GM19452 (cell line): Measurements from ENCODE around the gene WDFY2.
A peak's percentile ranks its signal among the peaks of the same experiment; 100 is the strongest.

Source experiments
- ATAC-seq: cut with Tn5 transposase; IDR thresholded peaks from one replicate; pipeline ENCODE4 v1.9.1; 2021; ENCODE audit not compliant: unreplicated experiment

The WDFY2 gene

DNA sequence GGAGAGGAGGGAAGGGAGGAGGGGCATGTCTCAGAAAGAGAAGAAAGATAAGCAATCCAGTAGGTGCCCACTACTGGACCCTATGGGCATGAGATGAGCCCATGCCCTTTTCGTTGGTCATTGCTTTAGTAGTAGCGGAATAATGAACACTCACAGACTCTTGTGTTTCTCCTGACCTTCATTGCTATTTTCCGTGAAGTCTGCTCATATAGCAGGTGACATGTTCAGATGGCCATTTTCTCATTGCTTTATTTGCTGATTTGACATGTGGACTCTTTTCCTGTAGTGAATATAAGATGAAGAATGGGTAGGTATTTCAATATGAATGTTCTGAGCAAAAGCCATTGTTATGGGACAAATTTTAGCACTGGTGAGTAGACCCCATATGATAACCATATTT lies 16.4 kb downstream of the WDFY2 start:
- ATAC-seq: no peak

DNA sequence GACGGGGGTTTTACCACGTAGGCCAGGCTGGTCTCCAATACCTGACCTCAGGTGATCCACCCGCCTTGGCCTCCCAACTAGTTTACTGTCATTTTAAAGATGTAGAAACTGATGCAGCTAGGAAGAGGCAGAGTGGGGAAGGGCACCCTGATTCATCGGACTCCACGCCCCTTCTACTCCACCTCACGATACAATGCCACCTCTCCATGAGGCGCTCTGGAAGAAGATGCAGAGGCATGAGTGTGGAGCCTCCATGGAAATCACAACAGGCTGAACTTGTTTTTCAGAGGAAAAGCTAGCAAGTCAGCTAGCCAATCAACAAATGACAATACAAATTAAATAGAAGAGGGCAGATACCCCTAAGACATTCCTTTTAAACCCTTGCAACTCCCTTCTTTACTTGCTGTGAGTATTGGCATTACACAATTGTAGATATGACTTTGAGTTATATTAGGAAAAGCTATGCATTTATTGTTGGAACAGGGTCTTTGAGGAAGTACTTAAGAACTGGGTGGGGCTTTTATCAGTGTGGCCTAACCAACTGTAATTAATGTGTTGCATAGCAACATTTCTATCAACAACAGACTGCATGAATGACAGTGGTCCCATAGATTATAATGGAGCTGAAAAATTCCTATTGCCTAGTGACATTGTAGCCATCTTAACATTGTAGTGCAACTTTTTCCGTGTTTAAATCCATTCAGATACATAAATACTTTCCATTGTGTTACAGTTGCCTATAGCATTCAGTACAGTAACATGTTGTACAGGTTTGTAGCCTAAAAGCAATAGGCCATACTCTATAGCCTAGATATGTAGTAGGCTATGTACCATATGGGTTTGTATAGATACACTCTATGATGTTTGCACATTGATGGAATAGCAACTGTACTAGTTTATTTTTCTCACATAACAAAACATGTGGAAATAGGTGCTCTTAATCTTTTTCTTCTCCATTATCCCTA lies 17.6 kb downstream of the WDFY2 start:
- no peak for ATAC-seq

- no peak for ATAC-seq
Measured at GRCh38 chr13:51603716-51604115, 19.5 kb downstream of the WDFY2 start.

- no peak for ATAC-seq
Measured at GRCh38 chr13:51605698-51606097, 21.4 kb downstream of the WDFY2 start.

DNA sequence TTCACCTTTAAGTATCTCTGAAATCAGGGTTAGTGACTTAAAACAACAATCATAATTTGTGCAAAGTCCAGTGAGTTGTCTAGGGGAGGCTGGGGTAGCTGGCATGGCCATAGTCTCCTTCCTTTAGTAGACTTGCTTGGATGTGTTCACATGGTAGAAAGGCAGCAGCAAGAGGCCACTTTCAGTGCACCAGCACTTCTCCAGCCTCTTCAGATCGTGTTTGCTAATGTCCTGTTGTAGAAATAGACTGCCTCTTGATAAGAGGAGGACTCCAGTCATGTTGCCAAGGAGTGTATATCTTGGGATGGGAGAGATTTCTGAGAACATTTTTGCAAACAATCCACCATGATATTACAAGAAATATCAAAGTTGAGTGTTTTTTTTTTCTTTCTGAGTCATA lies 22.9 kb downstream of the WDFY2 start:
- no peak for ATAC-seq

GRCh38 chr13:51608857-51609406 lies 24.7 kb downstream of the WDFY2 start:
- ATAC-seq: no peak

DNA sequence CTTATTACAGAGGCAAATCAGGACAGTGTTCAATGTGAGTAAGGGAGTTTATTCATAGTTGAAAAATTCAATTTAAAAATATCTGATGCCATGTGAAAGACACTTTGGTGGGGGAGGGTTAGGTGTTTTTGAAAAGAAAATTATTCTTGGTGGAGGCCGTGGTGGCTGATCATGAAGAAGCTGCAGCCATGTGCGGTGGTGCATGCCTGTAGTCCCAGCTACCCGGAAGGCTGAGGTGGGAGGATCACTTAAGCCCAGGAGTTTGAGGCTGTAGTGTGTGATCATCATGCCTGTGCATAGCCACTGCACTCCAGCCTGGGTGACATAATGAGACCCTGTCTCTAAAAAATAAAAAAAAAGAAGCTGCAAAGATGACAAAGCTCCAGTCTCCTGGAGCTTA lies 28.6 kb downstream of the WDFY2 start:
- no peak for ATAC-seq

- no peak for ATAC-seq
Measured at GRCh38 chr13:51613535-51613934, 29.3 kb downstream of the WDFY2 start.

DNA sequence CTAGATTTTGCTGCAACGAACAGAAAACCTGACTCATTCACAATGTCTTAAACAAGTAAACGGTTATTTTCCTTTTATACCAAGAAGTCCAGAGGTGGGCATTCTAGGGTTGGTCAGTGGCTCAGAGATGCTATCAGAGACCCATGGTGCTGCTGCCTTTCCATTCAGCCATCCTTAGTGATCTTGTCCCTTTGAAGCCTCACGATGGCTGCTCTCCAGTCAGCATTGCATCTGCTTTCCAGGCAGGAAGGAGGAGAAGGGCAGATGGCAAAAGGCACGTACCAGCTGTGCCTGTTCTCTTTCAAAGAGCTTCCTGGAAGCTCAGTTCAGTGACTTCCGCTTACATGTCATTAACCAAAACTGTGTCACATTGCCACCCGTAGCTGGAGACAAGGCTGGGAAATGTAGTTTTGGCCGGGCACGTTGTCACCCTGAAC lies 30.1 kb downstream of the WDFY2 start:
- peak; percentile 86 for ATAC-seq

GRCh38 chr13:51618626-51619025 lies 34.4 kb downstream of the WDFY2 start:
- ATAC-seq: no peak

GRCh38 chr13:51619614-51620013 lies 35.4 kb downstream of the WDFY2 start:
- no peak for ATAC-seq

DNA sequence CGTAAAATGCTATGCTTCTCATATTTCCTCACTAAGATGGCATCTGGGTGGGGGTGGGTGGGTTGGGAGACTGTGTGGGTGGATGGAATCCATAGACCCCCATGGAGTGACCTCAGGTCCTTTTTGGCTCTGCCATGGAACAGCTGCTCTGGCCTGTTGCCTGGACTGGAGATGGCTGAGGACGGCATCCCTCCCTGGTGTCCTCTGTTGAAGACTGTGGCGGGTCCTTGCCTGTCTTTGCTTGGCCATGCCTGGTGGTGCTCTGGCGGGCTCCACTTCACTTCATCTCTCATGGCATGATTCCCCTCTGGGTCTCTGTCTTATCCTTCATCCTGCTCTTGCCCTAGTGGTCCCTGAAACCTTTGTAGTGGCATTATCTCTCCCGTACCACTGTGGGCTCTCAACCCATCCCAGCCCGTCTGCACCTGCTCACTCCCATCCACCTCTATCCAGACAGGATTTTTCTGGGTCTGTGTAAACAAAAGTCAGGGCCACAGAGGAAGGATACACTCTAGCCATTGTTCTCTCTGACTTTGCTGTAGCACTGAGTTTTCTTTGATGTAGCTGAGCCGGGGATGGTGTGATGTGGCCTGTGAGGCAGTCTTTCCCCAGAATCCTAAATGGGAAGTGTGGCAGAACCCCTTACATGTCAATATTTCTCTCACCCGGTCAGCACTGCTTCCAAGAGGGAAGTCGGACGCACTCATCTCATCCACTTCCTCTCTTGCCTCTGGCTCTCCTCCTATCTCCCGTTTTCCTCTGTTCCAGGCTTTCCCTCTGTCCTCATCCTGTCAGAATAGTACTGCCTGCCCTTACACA lies 36.1 kb downstream of the WDFY2 start:
- ATAC-seq: no peak

GRCh38 chr13:51621602-51622001 lies 37.3 kb downstream of the WDFY2 start:
- ATAC-seq: no peak

DNA sequence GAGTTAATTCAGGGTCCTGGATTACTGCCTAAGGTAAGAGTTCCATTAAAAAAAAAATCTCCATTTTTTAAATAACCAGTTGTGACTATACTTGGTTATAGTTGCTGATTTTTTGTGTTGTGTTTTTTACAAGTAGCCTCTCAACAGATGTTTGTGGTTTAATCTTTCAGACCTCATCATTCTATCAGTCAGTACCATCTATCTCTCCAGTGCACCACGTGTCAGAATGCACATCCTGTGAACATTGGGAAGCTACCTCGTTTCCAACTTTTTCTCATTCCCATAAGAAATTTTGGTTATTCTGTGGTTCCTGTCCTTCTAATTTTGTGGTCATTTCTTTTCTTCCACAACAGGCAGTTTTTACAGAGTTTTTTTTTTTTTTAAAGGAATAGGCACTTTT lies 39.2 kb downstream of the WDFY2 start:
- no peak for ATAC-seq

DNA sequence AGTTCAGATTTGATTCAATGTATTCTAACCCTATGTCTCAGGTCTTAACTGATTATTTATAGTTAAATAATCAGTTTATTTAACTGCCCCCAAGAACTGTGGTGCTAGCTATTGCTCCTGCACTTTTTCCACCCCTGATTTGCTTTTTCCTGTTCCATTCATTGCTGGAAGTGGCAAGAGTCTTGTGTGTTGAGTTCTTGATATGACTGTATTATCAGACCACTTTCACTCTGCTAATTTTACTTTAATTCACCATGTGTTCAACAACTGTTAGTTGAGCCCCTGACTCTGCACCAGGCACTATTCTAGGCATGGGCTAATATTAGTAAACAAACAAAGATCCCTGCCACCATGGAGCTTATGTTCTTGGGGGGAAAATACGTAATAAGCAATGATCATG lies 39.9 kb downstream of the WDFY2 start:
- no peak for ATAC-seq

DNA sequence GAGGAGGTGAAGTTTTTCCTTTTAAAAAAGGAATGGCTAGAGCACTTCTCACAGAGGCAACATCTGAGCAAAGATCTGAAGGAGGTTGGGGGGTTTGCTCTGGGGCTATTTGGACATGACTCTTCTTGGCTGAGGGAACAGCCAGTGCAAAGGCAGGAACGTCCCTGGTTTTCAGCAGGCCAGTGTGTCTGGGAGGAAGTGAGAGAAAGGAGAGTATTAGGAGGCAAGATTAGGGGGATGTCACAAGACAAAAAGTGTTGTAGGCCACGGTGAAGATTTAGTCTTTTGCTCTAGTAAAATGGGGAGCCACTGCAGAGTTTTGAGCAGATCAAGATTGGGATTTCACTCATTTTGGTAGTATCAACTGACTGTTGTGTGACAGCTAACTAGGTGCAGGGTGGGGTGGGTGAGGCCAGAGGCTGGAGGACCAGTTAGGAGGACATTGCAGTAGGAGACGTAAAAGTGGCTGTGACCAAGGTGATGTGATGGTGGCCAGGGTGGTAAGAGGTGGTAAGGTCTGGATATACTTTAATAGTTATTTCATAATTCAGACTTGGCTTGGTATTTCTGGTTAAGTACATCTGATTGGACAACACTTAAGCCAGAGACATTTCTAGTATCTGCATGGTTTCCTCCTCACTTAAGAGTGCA lies 40.6 kb downstream of the WDFY2 start:
- ATAC-seq: no peak

- ATAC-seq: no peak
Measured at GRCh38 chr13:51625555-51626345, 41.5 kb downstream of the WDFY2 start.

DNA sequence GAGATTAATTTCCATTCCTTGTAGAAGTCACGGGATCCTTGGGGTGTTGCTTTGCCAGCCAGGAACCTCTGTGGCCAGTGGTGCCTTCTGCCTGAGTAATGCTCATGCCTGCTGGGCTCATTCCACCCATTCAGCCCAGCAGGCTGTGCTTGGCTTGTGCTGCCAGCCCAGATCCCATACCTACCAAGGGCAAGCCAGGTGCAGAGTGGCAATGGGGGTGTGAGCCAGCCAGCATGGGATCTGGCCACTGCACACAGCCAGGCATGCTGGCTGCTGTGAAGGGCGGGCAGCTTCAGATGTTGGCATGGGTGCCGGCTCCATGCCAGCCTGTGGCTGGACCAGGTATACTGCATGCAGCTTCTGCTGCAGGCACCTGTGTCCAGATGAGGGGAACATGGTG lies 42.5 kb downstream of the WDFY2 start:
- ATAC-seq: no peak

- no peak for ATAC-seq
Measured at GRCh38 chr13:51628059-51628852, 44.0 kb downstream of the WDFY2 start.
